Activated naive CD4-positive, alpha-beta T cell treated with anti-CD3 and anti-CD28 coated beads, Interleukin-2, amount 50 U/mL, for 24 hours (primary cell): ENCODE data around the gene CYP21A2.
"Not testable (repeated sequence)": the region's sequence is repeated elsewhere in the genome, so short reads cannot be mapped to it uniquely, and the experiment has no call there.

Experiments
- H3K27ac Mint-ChIP-seq: one replicate; pipeline ENCODE4 v1.8.0; 2021; ENCODE audit warnings: mild to moderate bottlenecking, mixed read lengths
- H3K27me3 Mint-ChIP-seq: one replicate; pipeline ENCODE4 v1.8.0; 2021; ENCODE audit warnings: mixed read lengths
- H3K36me3 Mint-ChIP-seq: one replicate; pipeline ENCODE4 v1.8.0; 2021; ENCODE audit warnings: mixed read lengths
- H3K4me1 Mint-ChIP-seq: one replicate; pipeline ENCODE4 v1.8.0; 2021; ENCODE audit warnings: mixed read lengths
- H3K4me3 Mint-ChIP-seq: one replicate; pipeline ENCODE4 v1.8.0; 2021; ENCODE audit warnings: mild to moderate bottlenecking, mixed read lengths
- H3K9me3 Mint-ChIP-seq: one replicate; pipeline ENCODE4 v1.8.0; 2021; ENCODE audit warnings: mixed read lengths

The CYP21A2 gene

GRCh38 chr6:32064706-32065105, 26.5 kb downstream of the CYP21A2 start:
- H3K9me3 Mint-ChIP-seq, result no peaks in the 10 kb centered on the region
- H3K4me1 Mint-ChIP-seq, result no peaks in the 10 kb centered on the region
- no peaks in the 10 kb centered on the region for H3K36me3 Mint-ChIP-seq
- H3K27ac Mint-ChIP-seq, result no peak overlapping the region
- H3K27me3 Mint-ChIP-seq, result no peaks in the 10 kb centered on the region
- H3K4me3 Mint-ChIP-seq, result no peak overlapping the region

- not testable (repeated sequence) for H3K4me1 Mint-ChIP-seq, H3K27ac Mint-ChIP-seq, H3K4me3 Mint-ChIP-seq, H3K36me3 Mint-ChIP-seq, H3K9me3 Mint-ChIP-seq, H3K27me3 Mint-ChIP-seq
Measured at GRCh38 chr6:32067521-32067920, 29.3 kb downstream of the CYP21A2 start.

GRCh38 chr6:32068315-32068714, 30.1 kb downstream of the CYP21A2 start:
- not testable (repeated sequence) for H3K4me1 Mint-ChIP-seq, H3K4me3 Mint-ChIP-seq, H3K27me3 Mint-ChIP-seq, H3K27ac Mint-ChIP-seq, H3K9me3 Mint-ChIP-seq, H3K36me3 Mint-ChIP-seq

GRCh38 chr6:32068867-32069266, 30.7 kb downstream of the CYP21A2 start:
- Mint-ChIP-seq H3K27ac (no peak overlapping the region), H3K27me3 (no peaks in the 10 kb centered on the region), H3K36me3 (no peaks in the 10 kb centered on the region), H3K9me3 (no peaks in the 10 kb centered on the region), H3K4me3 (no peak overlapping the region), H3K4me1 (no peaks in the 10 kb centered on the region)

- Mint-ChIP-seq H3K4me3 (no peak overlapping the region), H3K27me3 (no peaks in the 10 kb centered on the region), H3K4me1 (no peaks in the 10 kb centered on the region), H3K9me3 (no peaks in the 10 kb centered on the region), H3K36me3 (no peaks in the 10 kb centered on the region), H3K27ac (no peak overlapping the region)
Measured at GRCh38 chr6:32069460-32069859, 31.2 kb downstream of the CYP21A2 start.

- H3K9me3 Mint-ChIP-seq, result no peaks in the 10 kb centered on the region
- no peak overlapping the region for H3K4me3 Mint-ChIP-seq
- no peaks in the 10 kb centered on the region for H3K27me3 Mint-ChIP-seq
- H3K4me1 Mint-ChIP-seq, result no peaks in the 10 kb centered on the region
- no peak overlapping the region for H3K27ac Mint-ChIP-seq
- no peaks in the 10 kb centered on the region for H3K36me3 Mint-ChIP-seq
Measured at GRCh38 chr6:32069878-32070515, 31.8 kb downstream of the CYP21A2 start.

- Mint-ChIP-seq H3K27me3 (no peaks in the 10 kb centered on the region), H3K4me3 (no peak overlapping the region), H3K9me3 (no peaks in the 10 kb centered on the region), H3K4me1 (no peaks in the 10 kb centered on the region), H3K36me3 (no peaks in the 10 kb centered on the region), H3K27ac (no peak overlapping the region)
Measured at GRCh38 chr6:32070814-32071543, 32.8 kb downstream of the CYP21A2 start.

- no peak overlapping the region for H3K27ac Mint-ChIP-seq
Measured at GRCh38 chr6:32073101-32073500, 34.9 kb downstream of the CYP21A2 start.

GRCh38 chr6:32073613-32074012, 35.4 kb downstream of the CYP21A2 start:
- H3K4me3 Mint-ChIP-seq, result no peak overlapping the region
- H3K9me3 Mint-ChIP-seq, result no peaks in the 10 kb centered on the region
- no peaks in the 10 kb centered on the region for H3K4me1 Mint-ChIP-seq
- H3K27ac Mint-ChIP-seq, result no peak overlapping the region
- no peaks in the 10 kb centered on the region for H3K36me3 Mint-ChIP-seq
- no peaks in the 10 kb centered on the region for H3K27me3 Mint-ChIP-seq

More at GRCh38 chr6:32073101-32073500, 34.9 kb downstream of the CYP21A2 start:
- H3K36me3 Mint-ChIP-seq, result no peaks in the 10 kb centered on the region
- H3K27me3 Mint-ChIP-seq, result no peaks in the 10 kb centered on the region
- no peaks in the 10 kb centered on the region for H3K4me1 Mint-ChIP-seq
- H3K4me3 Mint-ChIP-seq, result no peak overlapping the region
- H3K9me3 Mint-ChIP-seq, result no peaks in the 10 kb centered on the region

GRCh38 chr6:32074996-32075532, 36.8 kb downstream of the CYP21A2 start:
- H3K27ac Mint-ChIP-seq, result no peak overlapping the region
- no peak overlapping the region for H3K4me3 Mint-ChIP-seq
- H3K27me3 Mint-ChIP-seq, result no peaks in the 10 kb centered on the region
- no peaks in the 10 kb centered on the region for H3K36me3 Mint-ChIP-seq
- H3K9me3 Mint-ChIP-seq, result no peaks in the 10 kb centered on the region
- no peaks in the 10 kb centered on the region for H3K4me1 Mint-ChIP-seq

- H3K36me3 Mint-ChIP-seq, result no peaks in the 10 kb centered on the region
- peak overlapping the region; percentile 17 for H3K27ac Mint-ChIP-seq
- H3K4me1 Mint-ChIP-seq, result no peaks in the 10 kb centered on the region
- H3K9me3 Mint-ChIP-seq, result no peaks in the 10 kb centered on the region
- H3K4me3 Mint-ChIP-seq, result no peak overlapping the region
- H3K27me3 Mint-ChIP-seq, result no peaks in the 10 kb centered on the region
Measured at GRCh38 chr6:32075781-32076180, 37.6 kb downstream of the CYP21A2 start.

- Mint-ChIP-seq H3K4me1 (no peaks in the 10 kb centered on the region), H3K27me3 (no peaks in the 10 kb centered on the region), H3K27ac (no peak overlapping the region), H3K36me3 (no peaks in the 10 kb centered on the region), H3K9me3 (no peaks in the 10 kb centered on the region), H3K4me3 (no peak overlapping the region)
Measured at GRCh38 chr6:32076321-32076809, 38.1 kb downstream of the CYP21A2 start.

- Mint-ChIP-seq H3K27ac (no peak overlapping the region), H3K9me3 (no peaks in the 10 kb centered on the region), H3K27me3 (no peaks in the 10 kb centered on the region), H3K4me3 (no peak overlapping the region), H3K36me3 (no peaks in the 10 kb centered on the region), H3K4me1 (no peaks in the 10 kb centered on the region)
Measured at GRCh38 chr6:32079566-32080290, 41.5 kb downstream of the CYP21A2 start.

GRCh38 chr6:32081168-32081990, 43.2 kb downstream of the CYP21A2 start:
- no peaks in the 10 kb centered on the region for H3K36me3 Mint-ChIP-seq
- H3K27ac Mint-ChIP-seq, result no peak overlapping the region
- H3K4me3 Mint-ChIP-seq, result no peak overlapping the region
- H3K4me1 Mint-ChIP-seq, result peaks cover under 1% of the 10 kb centered on the region
- peaks cover 1% of the 10 kb centered on the region for H3K27me3 Mint-ChIP-seq
- no peaks in the 10 kb centered on the region for H3K9me3 Mint-ChIP-seq

GRCh38 chr6:32082478-32082877, 44.3 kb downstream of the CYP21A2 start:
- Mint-ChIP-seq H3K9me3 (no peaks in the 10 kb centered on the region), H3K4me3 (no peak overlapping the region), H3K36me3 (no peaks in the 10 kb centered on the region), H3K4me1 (peaks cover 8% of the 10 kb centered on the region), H3K27ac (no peak overlapping the region), H3K27me3 (peaks cover 6% of the 10 kb centered on the region)
